ENCODE results near the gene KDM4B.

Gene KDM4B

GRCh38 chr19:5091018-5091683 is 122.2 kb downstream of the KDM4B start:
- DNase-seq (ENCODE audit: low spot score): peak; percentile 63

DNA sequence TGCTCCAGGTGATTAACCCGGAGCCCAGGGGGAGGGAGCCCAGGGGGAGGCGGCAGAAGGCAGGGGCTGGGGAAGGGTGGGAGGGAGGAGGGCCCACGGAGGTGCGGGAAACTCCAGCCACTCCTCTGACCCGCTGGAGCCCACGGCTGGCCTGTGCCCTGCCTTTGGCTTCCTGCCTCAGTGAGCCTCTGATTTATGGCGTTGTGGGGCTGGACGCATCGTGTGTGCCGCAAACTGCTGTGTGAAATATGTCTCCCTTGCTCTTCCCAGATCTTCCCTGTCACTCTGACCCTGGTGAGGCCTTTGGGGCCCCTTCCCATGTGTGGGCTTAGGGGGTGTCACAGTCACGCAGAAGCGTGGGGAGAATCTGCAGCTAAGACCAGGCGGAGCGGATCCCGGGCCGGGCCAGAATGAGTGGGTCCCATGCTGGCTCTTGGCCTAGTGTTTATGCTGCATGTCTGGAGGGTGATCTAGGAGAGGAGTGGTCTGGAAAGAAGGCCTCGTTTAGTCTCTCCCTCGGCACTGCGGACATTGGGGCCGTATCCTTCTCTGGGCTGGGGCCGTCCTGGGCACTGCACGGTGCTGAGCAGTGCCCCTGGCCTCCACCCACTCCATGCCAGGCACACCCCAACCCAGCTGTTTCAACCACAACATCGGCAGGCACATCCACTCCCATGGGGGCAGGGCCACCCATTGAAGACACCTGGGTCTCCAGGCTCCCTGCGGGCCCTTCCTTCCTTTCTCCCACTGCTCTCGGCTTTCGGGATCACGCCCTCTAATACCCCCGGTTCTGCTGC is 123.0 kb downstream of the KDM4B start:
- DNase-seq (ENCODE audit: low spot score): peak; percentile 30

- DNase-seq (ENCODE audit: low spot score): no peak
Observed at GRCh38 chr19:5092481-5092843, 123.5 kb downstream of the KDM4B start.

GRCh38 chr19:5093297-5093928 is 124.5 kb downstream of the KDM4B start:
- no peak for DNase-seq (ENCODE audit: low spot score)

- no peak for DNase-seq (ENCODE audit: low spot score)
Observed at GRCh38 chr19:5093948-5094718, 125.2 kb downstream of the KDM4B start.

DNA sequence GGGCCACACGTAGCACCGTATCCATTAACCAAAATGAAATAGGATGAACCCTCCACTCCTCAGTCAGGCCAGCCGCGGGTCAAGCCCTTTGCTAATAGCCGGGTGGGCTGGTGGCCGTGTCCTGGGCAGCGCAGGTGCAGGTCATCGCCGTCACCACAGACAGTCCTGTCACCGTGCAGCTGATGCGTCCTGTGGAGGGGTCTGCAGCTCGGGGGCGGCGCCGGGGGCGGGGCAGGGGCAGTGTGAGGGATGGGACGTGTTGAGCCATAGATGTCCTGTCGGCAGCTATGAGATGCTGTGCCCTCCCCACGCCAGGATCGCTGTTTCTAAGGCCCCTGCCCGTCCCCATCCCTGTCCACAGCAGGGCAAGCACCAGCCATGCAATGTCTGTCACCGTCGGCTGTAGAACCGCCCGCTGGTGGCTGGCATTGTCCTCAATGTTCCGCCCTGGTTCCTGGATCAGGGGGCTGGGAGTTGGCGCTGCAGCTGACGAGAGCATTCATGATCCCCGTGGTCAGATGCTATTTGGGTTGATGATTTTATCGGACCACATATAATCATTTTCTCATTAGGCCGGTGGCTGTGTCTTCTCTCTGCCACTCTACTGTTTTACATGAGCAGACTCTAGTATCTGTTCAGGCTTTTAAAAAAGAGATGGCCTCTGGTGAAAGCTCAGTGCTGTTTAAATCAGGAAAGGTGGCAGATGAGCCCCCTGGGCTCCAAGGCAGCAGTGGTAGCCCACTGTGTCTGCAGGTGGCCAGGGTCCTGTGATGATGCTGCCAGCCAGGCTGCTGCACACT is 126.1 kb downstream of the KDM4B start:
- no peak for DNase-seq (ENCODE audit: low spot score)

DNA sequence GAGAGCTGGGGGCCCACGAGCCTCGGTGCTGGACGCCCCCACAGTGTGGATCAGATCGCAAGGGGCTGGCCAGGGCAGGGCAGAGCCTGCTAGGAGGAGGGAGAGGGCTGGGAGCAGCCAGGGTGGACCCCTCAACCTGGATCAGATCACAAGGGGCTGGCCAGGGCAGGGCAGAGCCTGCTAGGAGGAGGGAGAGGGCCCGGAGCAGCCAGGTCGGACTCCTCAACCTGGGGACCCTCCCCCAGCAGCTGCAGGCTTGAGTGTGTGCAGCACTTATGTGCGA is 126.6 kb downstream of the KDM4B start:
- no peak for DNase-seq (ENCODE audit: low spot score)

GRCh38 chr19:5096536-5096935 is 127.6 kb downstream of the KDM4B start:
- DNase-seq (ENCODE audit: low spot score): no peak

GRCh38 chr19:5097331-5097930 is 128.5 kb downstream of the KDM4B start:
- no peak for DNase-seq (ENCODE audit: low spot score)

- DNase-seq (ENCODE audit: low spot score): no peak
Observed at GRCh38 chr19:5097959-5098623, 129.2 kb downstream of the KDM4B start.

GRCh38 chr19:5098646-5099045 is 129.7 kb downstream of the KDM4B start:
- no peak for DNase-seq (ENCODE audit: low spot score)

- DNase-seq (ENCODE audit: low spot score): no peak
Observed at GRCh38 chr19:5099701-5100221, 130.8 kb downstream of the KDM4B start.

DNA sequence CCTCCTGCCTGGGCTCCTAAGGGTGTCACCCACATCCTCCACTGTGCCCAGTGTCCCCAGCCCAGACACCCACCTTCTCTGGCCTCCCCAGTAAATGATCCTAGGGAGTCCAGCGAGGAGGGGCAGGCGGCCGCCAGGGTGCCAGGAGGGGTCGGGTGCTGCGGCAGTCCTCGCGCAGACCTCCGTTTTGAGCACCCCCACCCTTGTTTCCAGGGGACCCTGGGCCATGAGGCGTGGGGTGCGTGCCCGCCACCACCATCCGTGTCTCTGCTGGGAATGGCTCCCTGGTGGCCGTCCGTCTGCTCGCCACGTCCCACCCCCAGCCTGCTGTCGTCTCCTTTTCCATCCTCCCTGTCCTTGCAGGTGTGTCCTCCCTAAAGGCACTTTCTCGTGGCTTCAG is 133.0 kb downstream of the KDM4B start:
- DNase-seq (ENCODE audit: low spot score): no peak

DNA sequence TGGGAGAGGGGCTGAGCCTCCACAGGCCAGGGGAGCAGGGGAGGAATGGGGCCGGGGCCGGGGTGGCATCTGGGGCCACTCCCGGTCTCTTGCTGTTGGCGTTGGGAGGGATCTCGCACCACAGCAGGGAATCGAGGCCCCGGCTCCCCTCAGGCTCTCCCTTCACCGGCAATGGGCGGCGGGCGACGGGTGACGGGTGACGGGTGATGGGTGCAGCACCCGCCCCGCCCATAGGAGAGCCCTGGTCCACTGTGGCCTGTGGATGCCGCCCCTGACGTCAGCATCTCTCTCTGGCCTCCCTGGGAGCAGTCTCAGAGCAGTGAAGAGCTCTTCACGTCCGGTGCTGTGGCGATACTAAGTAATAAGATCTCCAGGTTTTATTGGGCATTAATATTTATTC is 133.6 kb downstream of the KDM4B start:
- no peak for DNase-seq (ENCODE audit: low spot score)

- DNase-seq (ENCODE audit: low spot score): peak; percentile 65
Observed at GRCh38 chr19:5103061-5103701, 134.3 kb downstream of the KDM4B start.

DNA sequence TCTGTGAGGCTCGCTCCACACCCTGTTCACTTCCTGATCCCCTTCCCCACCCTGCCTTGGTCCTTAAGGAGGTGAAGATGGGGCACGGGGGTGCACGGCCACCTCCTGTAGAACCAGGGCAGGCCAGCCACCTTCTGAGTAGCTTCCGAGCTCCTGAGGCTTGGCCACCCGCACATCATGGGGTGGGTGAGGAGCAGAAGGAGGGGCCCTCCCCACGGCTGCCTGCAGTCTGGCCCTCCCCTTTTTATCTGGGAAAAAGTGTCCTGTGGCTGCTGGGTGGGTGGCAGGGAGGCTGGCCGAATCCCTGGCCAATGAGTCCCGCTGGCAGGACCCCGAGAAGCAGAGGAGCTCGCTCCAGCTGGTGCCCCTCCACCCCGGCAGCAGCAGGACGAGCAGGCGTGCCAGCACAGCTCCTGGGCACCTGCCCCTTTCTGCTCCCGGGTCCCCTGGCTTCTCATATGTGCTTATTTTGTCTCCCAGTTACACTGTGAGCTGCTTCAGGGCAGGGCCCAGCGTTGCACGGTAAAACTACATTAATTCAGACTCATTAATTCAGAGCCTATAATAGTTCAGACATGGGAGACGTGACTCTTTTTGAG is 135.0 kb downstream of the KDM4B start:
- no peak for DNase-seq (ENCODE audit: low spot score)

DNA sequence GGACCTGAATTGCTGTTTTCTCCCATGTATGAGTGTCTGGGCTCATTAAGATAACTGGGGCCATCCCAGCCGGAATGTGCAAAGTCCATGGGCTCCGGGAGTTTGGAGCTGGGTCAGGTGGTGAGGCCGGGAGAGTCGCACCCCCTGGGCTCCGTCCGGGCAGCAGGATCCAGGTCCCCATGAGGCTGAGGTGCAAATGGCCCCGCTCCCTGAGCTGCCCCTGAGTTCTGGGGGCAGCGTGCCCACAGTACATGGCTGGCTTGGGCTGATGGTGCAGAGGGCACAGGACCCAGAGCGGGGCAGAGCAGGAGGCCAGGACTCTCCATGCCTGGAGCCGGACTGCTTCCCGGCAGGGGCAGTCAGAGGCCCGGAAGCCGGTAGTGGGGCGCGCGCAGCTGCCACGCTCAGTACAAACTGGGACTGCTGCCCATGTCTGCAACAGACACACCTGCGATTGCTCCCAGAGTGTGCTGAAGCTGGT is 136.0 kb downstream of the KDM4B start:
- DNase-seq (ENCODE audit: low spot score): no peak

DNA sequence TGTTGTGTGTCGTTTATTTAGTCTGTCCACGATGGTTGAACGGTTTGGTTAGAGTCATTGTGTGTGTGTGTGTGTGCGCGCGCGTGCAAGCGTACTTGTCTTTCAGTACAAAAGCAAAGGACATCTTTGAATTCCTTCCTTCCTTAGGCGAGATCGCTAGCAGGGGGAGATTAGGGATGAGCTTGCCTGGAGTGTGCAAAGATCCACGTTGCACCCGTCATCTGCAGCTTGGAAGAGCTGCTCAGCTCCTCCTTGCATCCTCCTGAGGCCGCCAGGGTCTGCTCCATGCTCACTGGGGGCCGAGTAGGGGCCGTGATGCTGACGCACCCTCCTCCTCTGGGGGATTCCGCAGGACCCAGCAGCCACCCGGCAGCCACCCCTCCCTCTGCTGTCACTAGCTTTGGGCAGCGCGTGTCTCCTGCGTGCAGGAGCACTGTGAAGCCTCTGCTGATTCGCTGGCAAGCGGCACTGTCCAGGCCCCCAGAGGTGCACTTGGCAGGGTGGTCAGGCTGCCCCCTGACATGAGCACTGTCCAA is 137.3 kb downstream of the KDM4B start:
- no peak for DNase-seq (ENCODE audit: low spot score)

- DNase-seq (ENCODE audit: low spot score): no peak
Observed at GRCh38 chr19:5106971-5107370, 138.1 kb downstream of the KDM4B start.
